ENCODE results near the gene FABP1.

Gene FABP1

GRCh38 chr2:88141952-88142351, 14.1 kb upstream of the FABP1 start:
- TF ChIP-seq CTCF (IDR thresholded peaks at IDR 0.05; ENCODE audit: low read depth, low read length, missing control alignments): no peak
- in situ Hi-C loops (cut with HindIII; ENCODE audit: low sequenced_read_pairs): no loop called here
- H3K4me3 ChIP-seq (ENCODE audit: low read depth, low read length): no peak overlapping the region
- no peak for DNase-seq (ENCODE audit: low read depth)

- DNase-seq (ENCODE audit: low read depth): no peak
- in situ Hi-C loops (cut with HindIII; ENCODE audit: low sequenced_read_pairs): no loop called here
- no peak for TF ChIP-seq CTCF (IDR thresholded peaks at IDR 0.05; ENCODE audit: low read depth, low read length, missing control alignments)
- no peak overlapping the region for H3K4me3 ChIP-seq (ENCODE audit: low read depth, low read length)
These were observed 11.9 kb upstream of the FABP1 start for GRCh38 chr2:88139804-88140203.

GRCh38 chr2:88139203-88139702, 11.4 kb upstream of the FABP1 start:
- no peak for DNase-seq (ENCODE audit: low read depth)
- in situ Hi-C loops (cut with HindIII; ENCODE audit: low sequenced_read_pairs): no loop called here
- H3K4me3 ChIP-seq (ENCODE audit: low read depth, low read length): no peak overlapping the region
- no peak for TF ChIP-seq CTCF (IDR thresholded peaks at IDR 0.05; ENCODE audit: low read depth, low read length, missing control alignments)

GRCh38 chr2:88137833-88138232, 10.0 kb upstream of the FABP1 start:
- TF ChIP-seq CTCF (IDR thresholded peaks at IDR 0.05; ENCODE audit: low read depth, low read length, missing control alignments): no peak
- no peak overlapping the region for H3K4me3 ChIP-seq (ENCODE audit: low read depth, low read length)
- DNase-seq (ENCODE audit: low read depth): no peak
- in situ Hi-C loops (cut with HindIII; ENCODE audit: low sequenced_read_pairs): no loop called here

GRCh38 chr2:88136817-88137216, 9.0 kb upstream of the FABP1 start:
- no peak for TF ChIP-seq CTCF (IDR thresholded peaks at IDR 0.05; ENCODE audit: low read depth, low read length, missing control alignments)
- in situ Hi-C loops (cut with HindIII; ENCODE audit: low sequenced_read_pairs): no loop called here
- H3K4me3 ChIP-seq (ENCODE audit: low read depth, low read length): no peak overlapping the region
- DNase-seq (ENCODE audit: low read depth): no peak

GRCh38 chr2:88133875-88134274, 6.0 kb upstream of the FABP1 start:
- in situ Hi-C loops (cut with HindIII; ENCODE audit: low sequenced_read_pairs): no loop called here
- no peak for DNase-seq (ENCODE audit: low read depth)
- no peak for TF ChIP-seq CTCF (IDR thresholded peaks at IDR 0.05; ENCODE audit: low read depth, low read length, missing control alignments)
- no peak overlapping the region for H3K4me3 ChIP-seq (ENCODE audit: low read depth, low read length)

GRCh38 chr2:88131999-88132368, 4.1 kb upstream of the FABP1 start:
- no peak for TF ChIP-seq CTCF (IDR thresholded peaks at IDR 0.05; ENCODE audit: low read depth, low read length, missing control alignments)
- in situ Hi-C loops (cut with HindIII; ENCODE audit: low sequenced_read_pairs): no loop called here
- H3K4me3 ChIP-seq (ENCODE audit: low read depth, low read length): no peak overlapping the region
- DNase-seq (ENCODE audit: low read depth): no peak
